Choroid plexus epithelial cell (primary cell): ENCODE results near the gene APH1B.

Experiments
- DNase-seq: peaks from one replicate; pipeline ENCODE4 v3.0.0-alpha.2; 2010; ENCODE audit warnings: low read depth
- H3K4me3 ChIP-seq: 2 replicates; pipeline ENCODE4 v1.5.1; 2011; ENCODE audit warnings: low read depth, mild to moderate bottlenecking, control low read depth, low read length, moderate library complexity
- TF ChIP-seq, protein P1 (sequence below): conservative IDR thresholded peaks from 2 replicates; pipeline ENCODE4 v1.5.1; 2011; ENCODE audit warnings: low read depth, mild to moderate bottlenecking, control low read depth, inconsistent platforms, low read length, moderate library complexity

APH1B gene

DNA sequence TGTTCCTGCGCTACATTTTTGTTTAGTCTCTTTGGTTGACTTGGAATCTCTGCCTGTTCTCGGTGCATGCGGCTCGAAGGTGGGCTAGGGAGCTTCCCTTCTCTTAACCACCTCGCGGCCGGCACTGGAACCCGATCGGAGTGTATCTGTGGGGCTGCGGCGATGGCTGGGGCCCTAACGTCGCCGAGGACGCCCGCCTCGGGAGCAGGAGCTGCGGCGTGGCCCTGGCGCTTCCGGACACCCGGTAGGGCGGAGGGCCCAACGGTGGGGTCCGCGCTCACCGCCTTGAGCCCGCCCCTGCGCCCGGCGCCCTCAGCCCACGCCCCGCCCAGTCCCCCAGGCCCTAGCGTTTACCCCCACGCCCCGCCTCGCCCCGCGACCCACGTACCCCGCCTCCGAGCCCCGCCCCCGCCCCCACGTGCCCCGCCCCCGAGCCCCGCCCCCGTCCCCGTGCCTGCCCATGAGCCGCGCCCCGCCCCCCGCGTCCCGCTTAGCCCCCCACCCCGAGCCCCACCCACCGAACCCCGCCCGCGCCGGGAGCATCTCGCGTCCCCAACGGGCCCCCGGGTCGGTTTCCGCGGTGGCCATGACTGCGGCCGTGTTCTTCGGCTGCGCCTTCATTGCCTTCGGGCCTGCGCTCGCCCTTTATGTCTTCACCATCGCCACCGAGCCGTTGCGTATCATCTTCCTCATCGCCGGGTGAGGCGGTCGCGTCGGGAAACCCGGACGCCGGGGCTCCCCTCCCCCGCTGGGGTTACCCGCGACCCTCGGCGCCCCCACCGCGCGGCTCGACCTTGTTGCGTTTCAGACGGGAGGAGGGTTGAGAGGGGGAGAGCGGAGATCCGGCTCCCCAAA lies at the start of gene APH1B:
TSS of gene APH1B (plus strand) at position 568 of the 855 bp plus-strand sequence. CDS start at position 587, 19 bp downstream.
- TF ChIP-seq, protein P1, sequence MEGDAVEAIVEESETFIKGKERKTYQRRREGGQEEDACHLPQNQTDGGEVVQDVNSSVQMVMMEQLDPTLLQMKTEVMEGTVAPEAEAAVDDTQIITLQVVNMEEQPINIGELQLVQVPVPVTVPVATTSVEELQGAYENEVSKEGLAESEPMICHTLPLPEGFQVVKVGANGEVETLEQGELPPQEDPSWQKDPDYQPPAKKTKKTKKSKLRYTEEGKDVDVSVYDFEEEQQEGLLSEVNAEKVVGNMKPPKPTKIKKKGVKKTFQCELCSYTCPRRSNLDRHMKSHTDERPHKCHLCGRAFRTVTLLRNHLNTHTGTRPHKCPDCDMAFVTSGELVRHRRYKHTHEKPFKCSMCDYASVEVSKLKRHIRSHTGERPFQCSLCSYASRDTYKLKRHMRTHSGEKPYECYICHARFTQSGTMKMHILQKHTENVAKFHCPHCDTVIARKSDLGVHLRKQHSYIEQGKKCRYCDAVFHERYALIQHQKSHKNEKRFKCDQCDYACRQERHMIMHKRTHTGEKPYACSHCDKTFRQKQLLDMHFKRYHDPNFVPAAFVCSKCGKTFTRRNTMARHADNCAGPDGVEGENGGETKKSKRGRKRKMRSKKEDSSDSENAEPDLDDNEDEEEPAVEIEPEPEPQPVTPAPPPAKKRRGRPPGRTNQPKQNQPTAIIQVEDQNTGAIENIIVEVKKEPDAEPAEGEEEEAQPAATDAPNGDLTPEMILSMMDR, result no peak
- peak; percentile 70 for DNase-seq
- peak within 1 kb of the TSS; percentile 81 for H3K4me3 ChIP-seq

DNA sequence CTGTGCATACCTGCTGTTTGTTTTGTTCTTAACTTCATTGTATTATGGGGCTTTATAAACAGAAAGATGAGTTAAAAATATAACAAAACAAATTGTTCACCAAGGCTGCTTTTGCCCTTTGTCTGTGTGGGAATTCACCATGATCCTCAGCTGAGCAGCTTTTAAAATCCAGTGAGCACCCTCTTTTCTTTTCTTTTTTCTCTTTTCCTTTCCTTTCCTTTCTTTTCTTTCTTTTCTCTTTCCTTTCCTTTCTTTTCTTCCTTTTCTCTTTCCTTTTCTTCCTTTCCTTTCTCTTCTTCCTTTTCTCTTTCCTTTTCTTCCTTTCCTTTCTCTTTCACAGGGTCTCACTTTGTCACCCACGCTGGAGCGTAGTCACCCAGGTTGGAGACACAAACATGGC lies 49.7 kb upstream of the APH1B start:
- no peak for DNase-seq
- TF ChIP-seq, protein P1, result no peak
- H3K4me3 ChIP-seq, result no peak overlapping the region

GRCh38 chr15:63231206-63231605 lies 46.2 kb upstream of the APH1B start:
- TF ChIP-seq, protein P1, result no peak
- DNase-seq, result no peak
- no peak overlapping the region for H3K4me3 ChIP-seq

DNA sequence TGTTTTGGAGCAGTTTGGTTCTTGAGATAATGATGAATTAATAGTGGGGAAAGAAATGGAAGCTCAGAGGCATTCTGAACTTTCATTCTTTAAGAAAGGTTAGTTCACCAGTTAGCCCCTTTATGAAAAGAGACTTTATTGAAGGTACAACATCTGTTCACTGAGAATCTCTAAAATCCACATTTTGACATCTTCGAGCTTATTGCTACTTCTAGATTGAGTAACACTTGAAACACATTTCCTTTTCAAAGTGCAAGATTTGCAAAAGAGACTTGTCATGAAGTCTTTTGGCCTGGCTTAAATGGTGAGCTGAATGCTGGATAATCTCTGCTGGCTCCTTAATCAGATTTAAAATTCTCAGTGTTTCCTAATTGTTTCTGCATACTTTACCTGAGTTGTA lies 45.7 kb upstream of the APH1B start:
- TF ChIP-seq, protein P1, result no peak
- DNase-seq, result peak; percentile 62
- no peak overlapping the region for H3K4me3 ChIP-seq

DNA sequence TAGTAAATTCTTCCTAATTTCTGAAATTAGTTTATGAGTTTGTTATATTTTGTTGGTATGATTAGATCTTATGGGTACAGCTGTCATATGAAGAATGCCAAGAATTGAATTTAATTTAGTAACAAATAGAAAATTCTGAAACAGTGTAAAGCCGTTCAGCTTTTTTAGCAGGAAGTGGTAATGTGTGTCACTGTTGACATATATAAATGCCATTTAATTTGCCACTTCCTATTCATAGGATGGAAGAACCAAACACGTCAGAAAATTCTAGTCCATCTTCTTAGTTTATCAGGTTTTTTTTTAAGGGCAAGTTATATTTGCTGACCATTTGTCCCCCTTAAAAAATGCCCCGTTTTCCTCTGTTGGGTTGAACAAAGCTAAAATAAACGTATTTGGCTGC lies 45.0 kb upstream of the APH1B start:
- no peak overlapping the region for H3K4me3 ChIP-seq
- TF ChIP-seq, protein P1, result no peak
- no peak for DNase-seq

GRCh38 chr15:63232943-63233342 lies 44.5 kb upstream of the APH1B start:
- peak; percentile 77 for DNase-seq
- H3K4me3 ChIP-seq, result no peak overlapping the region
- TF ChIP-seq, protein P1, result no peak
